Left ventricle myocardium inferior (tissue), 1 donor: ENCODE results near the gene MEIOSIN. TPM values are rescaled to one million over a fixed set of nuclear protein-coding genes. Genes with fewer than 3 reads are reported as not detected.
"Not testable (repeated sequence)": the region's sequence is repeated elsewhere in the genome, so short reads cannot be mapped to it uniquely, and the experiment has no call there.

ENCODE experiments used
- DNase-seq: peaks from one replicate; pipeline ENCODE4 v3.0.0-alpha.2; 2020
- H3K27ac ChIP-seq: fragments of 200-600 bp; replicated peaks from 2 replicates; pipeline ENCODE4 v1.8.0; 2021
- H3K27me3 ChIP-seq: fragments of 200-600 bp; 2 replicates; pipeline ENCODE4 v1.8.0; 2021; ENCODE audit warnings: low read depth
- H3K36me3 ChIP-seq: fragments of 200-600 bp; 2 replicates; pipeline ENCODE4 v1.8.0; 2021
- H3K4me1 ChIP-seq: fragments of 200-600 bp; 2 replicates; pipeline ENCODE4 v1.8.0; 2021
- H3K4me3 ChIP-seq: fragments of 200-600 bp; 2 replicates; pipeline ENCODE4 v1.8.0; 2021; ENCODE audit warnings: mild to moderate bottlenecking, moderate library complexity
- H3K9me3 ChIP-seq: fragments of 200-600 bp; replicated peaks from 2 replicates; pipeline ENCODE4 v1.8.0; 2021
- intact Hi-C: fragments of 100-400 bp; cut with micrococcal nuclease; formaldehyde crosslinking; loops from one replicate; pipeline ENCODE4 v1.11.0; 2022
- long read RNA-seq: library from polyadenylated mRNA; unstranded; transcript quantifications from one replicate; pipeline ENCODE4 v2.0.0, GENCODE V29; 2021
- total RNA-seq: library from RNA; stranded (reverse); fragmentation: NEBNext Ultra II Directional; extraction: Animal tissue kit (Norgen Biotek cat#: 25700); gene quantifications from one replicate; pipeline ENCODE4 v1.2.1, GENCODE V29; 2021
- TF ChIP-seq, protein P1 (sequence below): fragments of 200-600 bp; IDR thresholded peaks from 2 replicates; pipeline ENCODE4 v1.8.0; 2021; ENCODE audit warnings: antibody characterized with exemption, mild to moderate bottlenecking, borderline replicate concordance
- donor health status: DM: no; HTN: yes; CAD: no; lungs with severe emphysema.

The MEIOSIN gene, protein sequence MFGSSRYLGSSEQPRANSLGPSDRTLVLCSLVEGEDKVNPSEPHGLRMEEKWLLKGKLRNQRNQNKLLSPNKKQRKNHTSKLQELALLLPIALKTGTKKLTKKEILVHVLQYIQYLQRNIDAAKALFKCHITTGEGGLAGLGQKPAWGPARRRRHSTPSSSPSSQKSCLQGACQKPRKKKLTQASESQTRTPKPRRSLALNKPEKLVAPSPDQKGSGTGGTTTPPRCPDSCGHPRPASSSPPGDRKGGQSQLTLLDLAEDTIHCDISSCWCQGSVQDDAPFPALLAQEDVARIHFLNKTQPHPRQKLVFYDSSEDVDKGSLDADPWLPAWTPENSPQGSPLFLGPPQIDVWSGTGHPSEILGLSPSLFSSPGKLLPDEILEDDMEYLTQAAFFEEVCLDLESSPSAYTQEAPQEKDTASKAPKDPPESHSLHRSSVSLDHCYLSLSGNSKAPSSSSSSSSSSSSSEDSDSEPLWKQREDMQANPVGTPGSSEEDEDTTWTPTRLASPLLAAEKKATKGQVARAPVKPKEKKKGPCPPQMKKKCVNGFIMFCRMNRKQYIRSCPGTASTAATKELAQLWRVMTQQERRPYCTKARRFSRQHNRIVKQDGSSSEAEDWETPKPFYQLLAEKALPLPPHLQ
- not detected for total RNA-seq
- long read RNA-seq = 0 reads

DNA sequence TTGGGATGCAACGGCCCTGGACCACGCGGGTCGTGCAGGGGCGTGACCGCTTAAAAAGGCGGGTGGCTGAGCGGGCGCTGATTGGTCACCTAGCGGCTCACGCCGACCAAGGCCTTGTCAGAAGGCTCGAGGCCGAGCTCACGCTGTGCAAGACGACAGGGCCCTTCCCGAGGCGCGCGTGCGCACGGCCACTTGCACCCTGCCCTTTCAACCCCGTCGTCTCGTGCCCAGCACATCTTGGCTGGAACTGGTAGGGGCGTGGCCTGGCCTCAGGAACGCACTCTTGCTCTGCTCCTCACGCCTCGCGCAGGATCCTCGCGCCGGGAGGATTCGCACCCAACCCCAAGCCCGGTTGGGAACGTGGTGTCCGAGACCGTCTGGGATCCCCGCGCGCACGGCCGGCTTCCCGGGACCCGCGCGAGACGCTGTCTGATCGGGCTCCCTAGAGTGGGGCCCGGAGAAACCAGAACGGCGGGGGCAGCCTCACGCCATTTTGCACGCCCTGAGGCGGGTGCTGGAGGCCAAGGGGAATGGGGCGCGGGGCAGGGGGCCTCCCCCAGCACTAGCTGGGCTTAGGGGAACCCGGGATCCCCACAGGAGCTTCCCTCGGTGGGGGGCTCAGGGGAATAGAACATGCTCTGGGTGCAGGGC lies at the start of gene MEIOSIN:
Gene MEIOSIN (plus strand): TSS at position 280 of the 651 bp plus-strand sequence. CDS start 1,938 bp downstream, outside the sequence.
- intact Hi-C loops = no loop called here
- peaks cover 27% of the 10 kb centered on the region for H3K4me1 ChIP-seq
- no peak within 1 kb of the TSS for H3K27ac ChIP-seq
- no peaks in the 10 kb centered on the region for H3K36me3 ChIP-seq
- no peak for DNase-seq
- TF ChIP-seq, protein P1, sequence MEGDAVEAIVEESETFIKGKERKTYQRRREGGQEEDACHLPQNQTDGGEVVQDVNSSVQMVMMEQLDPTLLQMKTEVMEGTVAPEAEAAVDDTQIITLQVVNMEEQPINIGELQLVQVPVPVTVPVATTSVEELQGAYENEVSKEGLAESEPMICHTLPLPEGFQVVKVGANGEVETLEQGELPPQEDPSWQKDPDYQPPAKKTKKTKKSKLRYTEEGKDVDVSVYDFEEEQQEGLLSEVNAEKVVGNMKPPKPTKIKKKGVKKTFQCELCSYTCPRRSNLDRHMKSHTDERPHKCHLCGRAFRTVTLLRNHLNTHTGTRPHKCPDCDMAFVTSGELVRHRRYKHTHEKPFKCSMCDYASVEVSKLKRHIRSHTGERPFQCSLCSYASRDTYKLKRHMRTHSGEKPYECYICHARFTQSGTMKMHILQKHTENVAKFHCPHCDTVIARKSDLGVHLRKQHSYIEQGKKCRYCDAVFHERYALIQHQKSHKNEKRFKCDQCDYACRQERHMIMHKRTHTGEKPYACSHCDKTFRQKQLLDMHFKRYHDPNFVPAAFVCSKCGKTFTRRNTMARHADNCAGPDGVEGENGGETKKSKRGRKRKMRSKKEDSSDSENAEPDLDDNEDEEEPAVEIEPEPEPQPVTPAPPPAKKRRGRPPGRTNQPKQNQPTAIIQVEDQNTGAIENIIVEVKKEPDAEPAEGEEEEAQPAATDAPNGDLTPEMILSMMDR = no peak
- H3K4me3 ChIP-seq = no peak within 1 kb of the TSS
- H3K9me3 ChIP-seq = no peaks in the 10 kb centered on the region
- H3K27me3 ChIP-seq = no peaks in the 10 kb centered on the region

DNA sequence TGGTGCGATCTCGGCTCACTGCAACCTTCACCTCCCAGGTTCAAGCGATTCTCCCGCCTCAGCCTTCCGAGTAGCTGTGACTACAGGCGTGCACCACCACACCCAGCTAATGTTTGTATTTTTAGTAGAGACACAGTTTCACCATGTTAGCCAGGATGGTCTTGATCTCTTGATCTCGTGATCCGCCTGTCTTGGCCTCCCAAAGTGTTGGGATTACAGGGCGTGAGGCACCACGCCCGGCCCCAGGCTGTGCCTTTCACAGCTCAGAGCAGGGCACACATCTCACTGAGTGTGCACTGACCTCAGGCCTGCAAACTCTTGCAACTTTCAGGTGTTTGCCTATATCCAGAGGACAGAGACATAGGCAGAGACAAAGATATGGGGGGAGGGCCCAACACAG lies 48.2 kb upstream of the MEIOSIN start:
- H3K9me3 ChIP-seq, H3K4me3 ChIP-seq, intact Hi-C loops, H3K27ac ChIP-seq, DNase-seq, H3K27me3 ChIP-seq: not testable (repeated sequence)
- H3K4me1 ChIP-seq = peaks cover 14% of the 10 kb centered on the region
- peaks cover 50% of the 10 kb centered on the region for H3K36me3 ChIP-seq

DNA sequence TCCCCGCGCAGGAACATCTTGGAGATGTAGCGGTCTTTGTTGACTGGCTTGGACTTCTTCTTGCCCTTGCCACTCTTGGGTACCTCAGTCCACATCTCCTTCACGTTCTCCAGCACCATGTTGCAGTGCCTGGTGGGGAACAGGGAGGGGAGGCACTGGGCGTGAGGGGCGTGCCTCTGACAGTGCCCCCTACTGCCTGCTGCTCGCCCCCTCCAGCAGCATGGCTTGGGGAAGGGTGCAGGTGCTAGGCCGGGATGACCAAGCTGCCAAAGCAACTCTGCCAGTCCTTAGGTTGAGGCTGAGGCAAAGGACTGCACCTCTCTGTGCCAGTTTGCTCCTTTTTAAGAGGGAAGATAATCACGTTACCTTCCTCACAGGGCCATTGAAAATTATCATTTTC lies 45.6 kb upstream of the MEIOSIN start:
- Histone ChIP-seq H3K27me3 (no peaks in the 10 kb centered on the region), H3K36me3 (peaks cover 50% of the 10 kb centered on the region), H3K27ac (no peak overlapping the region), H3K9me3 (no peaks in the 10 kb centered on the region), H3K4me3 (no peak overlapping the region), H3K4me1 (peaks cover 16% of the 10 kb centered on the region)
- no peak for DNase-seq
- TF ChIP-seq, protein P1 = no peak
- intact Hi-C loops = no loop called here

DNA sequence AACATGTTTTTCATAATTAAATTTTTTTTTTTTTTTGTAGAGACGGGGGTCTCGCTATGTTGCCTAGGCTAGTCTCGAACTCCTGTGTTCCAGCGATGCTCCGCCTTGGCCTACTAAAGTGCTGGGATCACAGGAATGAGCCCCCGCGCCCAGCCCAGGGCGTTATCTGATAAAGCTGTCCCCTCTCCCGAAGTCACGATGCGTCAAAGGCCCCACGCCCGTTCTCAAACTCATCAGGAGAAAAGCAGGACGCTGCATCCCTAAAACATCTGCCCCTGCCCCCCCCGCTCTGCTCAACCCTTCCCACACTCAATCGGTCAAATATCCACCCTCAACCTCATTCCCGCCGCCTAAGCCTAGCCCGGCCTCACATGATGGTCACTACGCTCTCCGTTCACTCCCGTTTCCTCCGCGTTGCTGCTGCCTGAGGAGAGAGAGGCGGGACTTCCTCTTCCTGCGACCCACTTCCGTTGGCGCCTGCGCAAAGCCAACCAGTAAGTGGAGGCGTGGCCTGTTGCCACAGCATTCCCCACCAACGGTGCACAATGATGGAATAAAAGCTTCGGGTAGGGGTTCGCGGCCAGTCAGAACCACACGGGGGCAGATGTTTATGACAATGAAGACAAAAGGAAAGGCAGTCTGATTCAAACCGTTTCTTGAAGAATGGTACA lies 41.6 kb upstream of the MEIOSIN start, which contains the start of gene SNRPD2:
Gene SNRPD2 (minus strand): TSS at position 438 of the 671 bp plus-strand sequence. CDS start 65 bp downstream, at position 373.
- Histone ChIP-seq H3K4me3 (peak within 1 kb of the TSS; percentile 73), H3K9me3 (no peaks in the 10 kb centered on the region), H3K36me3 (peaks cover 23% of the 10 kb centered on the region), H3K4me1 (peaks cover 28% of the 10 kb centered on the region), H3K27ac (peak within 1 kb of the TSS; percentile 83), H3K27me3 (no peaks in the 10 kb centered on the region)
- TF ChIP-seq, protein P1 = no peak
- intact Hi-C loops = no loop called here
- DNase-seq = peak; percentile 91

DNA sequence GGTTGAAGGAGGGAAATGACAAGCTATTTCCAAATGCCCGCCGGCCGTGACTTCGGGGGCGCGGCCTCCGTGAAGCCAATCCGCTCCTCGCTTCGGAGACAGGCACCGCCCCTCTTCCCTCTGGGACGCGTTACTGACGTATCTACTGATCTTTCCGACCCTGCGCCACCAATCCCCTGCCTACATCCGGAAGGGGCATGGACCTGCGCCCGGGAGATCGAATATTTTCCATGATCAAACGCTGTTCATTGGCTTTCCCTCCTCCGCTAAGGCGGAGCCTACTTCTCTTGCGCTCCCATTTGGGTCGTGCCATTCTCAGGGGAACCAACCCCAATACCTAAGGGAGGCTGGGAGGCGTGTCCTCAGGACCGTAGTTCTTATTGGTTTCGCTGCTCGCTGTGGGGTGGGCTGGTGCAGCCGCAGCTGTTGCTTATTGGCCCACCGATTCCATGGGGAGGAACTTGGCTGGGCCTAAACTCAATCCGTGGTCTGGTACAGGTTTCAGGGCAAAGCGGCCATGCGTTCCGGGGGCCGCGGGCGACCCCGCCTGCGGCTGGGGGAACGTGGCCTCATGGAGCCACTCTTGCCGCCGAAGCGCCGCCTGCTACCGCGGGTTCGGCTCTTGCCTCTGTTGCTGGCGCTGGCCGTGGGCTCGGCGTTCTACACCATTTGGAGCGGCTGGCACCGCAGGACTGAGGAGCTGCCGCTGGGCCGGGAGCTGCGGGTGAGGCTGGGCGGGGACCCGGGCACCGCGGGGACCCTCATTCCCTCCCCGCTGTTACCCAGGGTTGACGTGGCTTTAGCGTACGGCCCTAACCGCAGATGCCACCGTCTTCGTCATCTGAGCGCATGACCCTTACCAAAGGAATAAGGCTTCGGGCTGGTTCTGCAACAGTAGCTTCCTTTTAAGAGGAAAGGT lies 40.8 kb upstream of the MEIOSIN start, which contains the start of gene QPCTL:
Gene QPCTL (plus strand): TSS at position 480 of the 919 bp plus-strand sequence. CDS start 38 bp downstream, at position 518.
- intact Hi-C loops = no loop called here
- TF ChIP-seq, protein P1 = no peak
- Histone ChIP-seq H3K4me1 (peaks cover 28% of the 10 kb centered on the region), H3K27ac (peak within 1 kb of the TSS; percentile 83), H3K9me3 (no peaks in the 10 kb centered on the region), H3K36me3 (peaks cover 15% of the 10 kb centered on the region), H3K4me3 (peak within 1 kb of the TSS; percentile 73), H3K27me3 (no peaks in the 10 kb centered on the region)
- peak; percentile 95 for DNase-seq
